ENCODE measurements around the gene OR5AK2. TPM values are rescaled to one million over a fixed set of nuclear protein-coding genes. Genes with fewer than 3 reads are reported as not detected.
"Not testable (repeated sequence)": the region's sequence is repeated elsewhere in the genome, so short reads cannot be mapped to it uniquely, and the experiment has no call there.

The OR5AK2 gene
- not detected for total RNA-seq
- long read RNA-seq: 0 reads

- no peak for DNase-seq
- no peak for ATAC-seq
- intact Hi-C loops (cut with micrococcal nuclease): no loop called here
Measured at GRCh38 chr11:56988614-56989013, at the start of gene OR5AK2. Gene OR5AK2 (plus strand): TSS chr11:56988914. CDS start chr11:56988914, 0 bp downstream.

DNA sequence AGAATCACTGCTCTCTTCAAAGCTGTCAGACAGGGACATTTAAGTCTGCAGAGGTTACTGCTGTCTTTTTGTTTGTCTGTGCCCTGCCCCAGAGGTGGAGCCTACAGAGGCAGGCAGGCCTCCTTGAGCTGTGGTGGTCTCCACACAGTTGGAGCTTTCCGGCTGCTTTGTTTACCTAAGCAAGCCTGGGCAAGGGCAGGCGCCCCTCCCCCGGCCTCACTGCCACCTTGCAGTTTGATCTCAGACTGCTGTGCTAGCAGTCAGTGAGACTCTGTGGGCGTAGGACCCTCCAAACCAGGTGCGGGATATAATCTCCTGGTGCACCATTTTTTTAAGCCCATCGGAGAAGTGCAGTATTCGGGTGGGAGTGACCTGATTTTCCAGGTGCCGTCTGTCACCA lies 43.2 kb upstream of the OR5AK2 start:
- DNase-seq; ATAC-seq; intact Hi-C loops (cut with micrococcal nuclease): not testable (repeated sequence)

DNA sequence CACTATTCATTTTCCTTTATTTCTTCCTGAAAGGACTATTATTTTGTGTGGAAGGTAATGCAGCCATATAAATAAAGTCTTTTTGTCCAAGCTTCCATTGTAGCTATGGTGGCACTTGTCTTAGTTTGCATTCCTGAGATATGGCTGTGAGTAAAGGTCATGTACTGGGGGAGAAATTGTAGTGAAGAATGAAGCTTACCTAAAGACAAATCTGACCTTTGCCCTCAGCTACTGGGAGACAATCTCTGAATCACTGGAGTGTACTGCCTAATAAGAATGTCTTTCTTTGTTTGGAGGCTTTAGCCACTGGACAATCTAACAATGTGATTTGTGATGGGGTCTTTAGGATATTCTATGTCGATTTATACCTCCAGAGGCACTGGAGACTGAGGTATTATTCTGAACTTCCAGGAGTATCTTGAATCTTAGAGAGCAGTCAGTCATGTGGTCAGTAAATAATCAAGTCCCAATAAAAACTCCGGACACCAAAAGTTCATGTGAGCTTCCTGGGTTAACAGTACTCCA lies 39.7 kb upstream of the OR5AK2 start:
- intact Hi-C loops (cut with micrococcal nuclease): no loop called here
- DNase-seq: no peak
- ATAC-seq: no peak

GRCh38 chr11:56950510-56950909 lies 38.2 kb upstream of the OR5AK2 start:
- DNase-seq: no peak

GRCh38 chr11:56953907-56954306 lies 34.8 kb upstream of the OR5AK2 start:
- DNase-seq; ATAC-seq; intact Hi-C loops (cut with micrococcal nuclease): not testable (repeated sequence)

More at GRCh38 chr11:56950510-56950909, 38.2 kb upstream of the OR5AK2 start:
- intact Hi-C loops (cut with micrococcal nuclease): no loop called here
- no peak for ATAC-seq

- intact Hi-C loops (cut with micrococcal nuclease): no loop called here
- ATAC-seq (no peak), DNase-seq (no peak)
Measured at GRCh38 chr11:56961609-56962008, 27.1 kb upstream of the OR5AK2 start.

DNA sequence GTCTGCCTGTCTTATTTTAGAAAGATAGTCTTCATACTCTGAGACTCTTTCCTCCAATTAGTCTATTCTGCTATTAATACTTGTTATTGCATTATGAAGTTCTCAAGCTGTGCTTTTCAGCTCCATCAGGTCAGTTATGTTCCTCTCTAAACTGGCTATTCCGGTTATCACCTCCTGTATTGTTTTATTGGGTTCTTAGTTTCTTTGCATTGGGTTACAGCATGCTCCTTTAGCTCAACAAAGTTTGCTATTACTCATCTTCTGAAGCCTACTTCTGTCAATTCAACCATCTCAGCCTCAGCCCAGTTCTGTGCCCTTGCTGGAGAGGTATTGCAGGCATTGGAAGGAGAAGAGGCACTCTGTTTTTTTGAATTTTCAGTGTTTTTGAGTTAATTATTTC lies 21.0 kb upstream of the OR5AK2 start:
- intact Hi-C loops (cut with micrococcal nuclease): no loop called here
- DNase-seq: no peak
- ATAC-seq: no peak

GRCh38 chr11:56968524-56968923 lies 20.2 kb upstream of the OR5AK2 start:
- intact Hi-C loops (cut with micrococcal nuclease): no loop called here
- no peak for ATAC-seq
- no peak for DNase-seq

DNA sequence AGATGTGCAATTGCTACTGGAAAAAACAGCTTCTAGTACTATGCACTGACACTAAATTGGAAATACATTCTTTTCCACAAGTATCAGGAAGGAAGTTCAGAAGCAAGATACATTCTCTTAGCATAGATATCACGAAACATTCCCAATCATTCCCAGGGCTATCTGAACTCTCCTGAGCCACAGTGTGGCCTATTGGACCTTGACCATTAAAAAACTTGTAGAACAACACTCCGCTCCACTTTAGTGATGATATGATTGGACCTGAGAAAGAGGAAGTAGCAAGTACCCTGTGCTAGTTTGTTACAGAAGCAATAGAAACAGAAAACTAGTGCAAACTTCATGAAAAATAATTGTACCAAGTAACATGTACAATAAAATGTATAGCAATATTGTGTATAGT lies 11.4 kb upstream of the OR5AK2 start:
- intact Hi-C loops (cut with micrococcal nuclease): no loop called here
- ATAC-seq: no peak

GRCh38 chr11:56990702-56991101 lies 2.0 kb downstream of the OR5AK2 start:
- DNase-seq (no peak), ATAC-seq (no peak)
- intact Hi-C loops (cut with micrococcal nuclease): no loop called here

More for the DNA sequence above, 11.4 kb upstream of the OR5AK2 start:
- DNase-seq: no peak

DNA sequence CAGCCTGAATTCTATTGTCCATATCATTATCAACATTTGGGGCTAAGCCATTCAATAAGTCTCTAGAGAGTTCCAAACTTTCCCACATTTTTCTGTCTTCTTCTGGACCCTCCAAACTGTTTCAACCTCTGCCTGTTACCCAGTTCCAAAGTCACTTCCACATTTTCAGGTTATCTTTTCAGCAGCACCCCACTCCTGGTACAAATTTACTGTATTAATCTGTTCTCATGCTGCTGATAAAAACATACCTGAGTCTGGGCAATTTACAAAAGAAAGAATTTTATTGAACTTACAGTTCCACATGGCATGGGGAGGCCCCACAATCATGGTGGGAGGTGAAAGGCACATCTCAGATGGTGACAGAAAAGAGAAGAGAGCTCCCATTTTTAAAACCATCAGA lies 5.8 kb downstream of the OR5AK2 start:
- intact Hi-C loops (cut with micrococcal nuclease): no loop called here
- DNase-seq (no peak), ATAC-seq (no peak)

DNA sequence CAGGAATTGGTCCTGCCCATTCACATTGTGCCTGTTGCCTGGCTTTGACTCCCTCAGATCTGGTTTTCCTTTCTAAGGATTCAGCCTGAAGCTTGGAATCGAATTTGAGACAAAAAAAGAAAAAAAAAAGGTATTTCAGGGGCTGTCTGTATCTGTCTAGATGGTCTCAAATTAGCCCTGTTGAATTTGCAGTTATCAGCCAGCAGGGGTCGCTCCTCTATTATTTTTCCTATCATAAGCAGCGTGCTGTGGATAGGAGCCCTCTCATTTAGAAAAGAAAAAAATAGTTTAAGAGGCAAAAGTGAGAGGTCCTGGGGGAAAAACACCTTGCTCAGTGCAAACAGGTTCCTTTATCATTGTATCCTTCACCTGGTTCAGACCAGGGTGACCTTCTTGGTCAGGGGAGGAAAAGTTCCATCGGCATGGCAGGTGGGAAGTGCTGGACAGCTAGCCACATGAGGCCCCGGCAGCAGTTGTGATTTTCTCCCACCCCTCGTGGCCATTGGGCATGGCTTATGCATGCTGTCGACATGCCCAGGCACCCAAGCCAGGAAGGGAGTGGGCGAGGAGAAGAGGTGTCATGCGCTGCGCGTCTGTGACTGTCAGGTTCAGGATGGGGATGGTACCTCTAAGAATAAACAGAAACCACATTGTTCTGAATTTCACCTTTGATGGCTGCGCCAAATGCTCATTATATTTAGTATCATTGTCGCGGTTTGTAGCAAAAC lies 13.1 kb downstream of the OR5AK2 start:
- intact Hi-C loops (cut with micrococcal nuclease): no loop called here
- DNase-seq: no peak
- no peak for ATAC-seq

DNA sequence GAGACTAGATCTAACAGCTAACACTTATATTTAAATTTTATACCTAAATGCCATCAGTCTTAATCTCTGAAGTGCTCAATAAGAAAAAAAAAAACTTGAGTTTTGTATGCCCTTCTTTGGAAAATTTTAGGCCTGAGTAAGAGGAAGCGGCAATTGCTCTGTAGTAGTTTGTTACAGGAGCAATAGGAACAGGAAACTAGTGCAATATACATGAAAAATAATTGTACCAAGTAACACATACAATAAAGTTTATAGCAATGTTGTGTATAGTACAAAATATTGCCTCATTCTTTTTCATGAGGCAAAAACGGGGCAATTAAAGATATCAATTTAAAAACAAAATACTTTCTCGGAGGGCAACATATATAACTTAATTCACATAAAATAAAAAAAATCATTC lies 19.7 kb downstream of the OR5AK2 start:
- ATAC-seq (no peak), DNase-seq (no peak)
- intact Hi-C loops (cut with micrococcal nuclease): no loop called here

- ATAC-seq: no peak
Measured at GRCh38 chr11:57015679-57016078, 27.0 kb downstream of the OR5AK2 start.

DNA sequence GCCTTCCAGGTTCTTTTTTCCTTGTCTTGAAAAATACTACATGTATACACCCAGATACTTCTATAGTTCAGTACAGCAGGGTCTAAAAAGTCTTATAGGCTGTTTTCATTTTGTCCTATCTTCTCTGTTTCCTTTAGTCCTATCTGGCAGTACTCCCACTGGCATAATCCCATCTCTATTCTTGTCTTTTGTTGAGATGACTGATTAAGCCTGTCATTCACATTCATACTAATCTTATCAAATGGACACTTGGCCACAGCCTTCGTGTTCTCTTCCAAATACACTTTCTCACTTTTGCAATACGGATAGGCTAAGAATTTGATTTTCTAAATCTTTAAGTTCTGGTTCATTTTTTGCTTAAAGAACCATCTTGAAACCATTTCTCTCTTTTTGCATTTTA lies 42.8 kb downstream of the OR5AK2 start:
- ATAC-seq (no peak), DNase-seq (no peak)
- intact Hi-C loops (cut with micrococcal nuclease): no loop called here

More at GRCh38 chr11:57015679-57016078, 27.0 kb downstream of the OR5AK2 start:
- DNase-seq: no peak
- intact Hi-C loops (cut with micrococcal nuclease): no loop called here

Other genes with a start within 250 kb of the OR5AK2 start
- not detected for gene OR9G4, start 240.2 kb upstream of the OR5AK2 start, total RNA-seq
- 0.35 TPM for gene LRRC55, start 193.0 kb downstream of the OR5AK2 start, total RNA-seq
- gene APLNR, start 248.3 kb downstream of the OR5AK2 start, total RNA-seq: 21.0 TPM

Measured in left ventricle myocardium superior (tissue), 1 donor.